Smooth muscle cell (in vitro differentiated cells): Measurements from ENCODE around the gene EPHA6. TPM values are rescaled to one million over a fixed set of nuclear protein-coding genes. Genes with fewer than 3 reads are reported as not detected.
A peak's percentile ranks its signal among the peaks of the same experiment; 100 is the strongest.

Experiments used
- DNase-seq: peaks from one replicate; lab custom pipeline; 2025; ENCODE audit not compliant: unreplicated experiment; lab: John Stamatoyannopoulos, UW
- H2AFZ ChIP-seq: fragments of 200-600 bp; sonication (generic); 2 replicates; pipeline ENCODE4 v1.6.0; 2016; ENCODE audit warnings: antibody characterized with exemption, low read depth, mild to moderate bottlenecking
- H3F3A ChIP-seq: fragments of 200-600 bp; sonication (generic); 2 replicates; pipeline ENCODE4 v1.6.0; 2017; ENCODE audit warnings: antibody characterized with exemption, low read depth
- H3K27ac ChIP-seq: fragments of 200-600 bp; sonication (generic); 2 replicates; pipeline ENCODE4 v1.5.1; 2016; ENCODE audit warnings: low read depth, mild to moderate bottlenecking
- H3K27me3 ChIP-seq: fragments of 200-600 bp; sonication (generic); 2 replicates; pipeline ENCODE4 v1.6.1; 2016; ENCODE audit warnings: low read depth, mild to moderate bottlenecking
- H3K36me3 ChIP-seq: fragments of 200-600 bp; sonication (generic); 2 replicates; pipeline ENCODE4 v1.5.1; 2016; ENCODE audit warnings: low read depth
- H3K4me1 ChIP-seq: fragments of 200-600 bp; sonication (generic); 2 replicates; pipeline ENCODE4 v1.5.1; 2016; ENCODE audit warnings: low read depth
- H3K4me2 ChIP-seq: fragments of 200-600 bp; sonication (generic); 2 replicates; pipeline ENCODE4 v1.6.0; 2016; ENCODE audit warnings: mild to moderate bottlenecking
- H3K4me3 ChIP-seq: fragments of 200-600 bp; sonication (generic); 2 replicates; pipeline ENCODE4 v1.5.1; 2016; ENCODE audit warnings: mild to moderate bottlenecking
- H3K79me2 ChIP-seq: fragments of 200-600 bp; sonication (generic); 2 replicates; pipeline ENCODE4 v1.6.0; 2016; ENCODE audit warnings: low read depth, mild to moderate bottlenecking
- H3K9ac ChIP-seq: fragments of 200-600 bp; sonication (generic); 2 replicates; pipeline ENCODE4 v1.6.0; 2016; ENCODE audit warnings: low read depth
- H3K9me3 ChIP-seq: fragments of 200-600 bp; sonication (generic); replicated peaks from 2 replicates; pipeline ENCODE4 v1.5.1; 2016; ENCODE audit warnings: low read depth
- H4K20me1 ChIP-seq: fragments of 200-600 bp; sonication (generic); 2 replicates; pipeline ENCODE4 v1.6.0; 2016; ENCODE audit warnings: low read depth
- WGBS: methylation state at CpG from one replicate; pipeline ENCODE4 v1.1.7; 2016; ENCODE audit warnings: low lambda C conversion rate; 5-methylcytosine and 5-hydroxymethylcytosine counted together
- polyA plus RNA-seq: library from polyadenylated mRNA; unstranded; fragments of >200 nt; fragmentation: Nextera tagmentation; extraction: Ambion mirVana; gene quantifications from 2 replicates; pipeline ENCODE4 v1.2.1, GENCODE V29; 2016
- total RNA-seq: library from RNA; depleted of rRNA; stranded (reverse); fragments of >200 nt; gene quantifications from 2 replicates; pipeline ENCODE4 v1.2.3, GENCODE V29; 2014
- TF ChIP-seq, protein P1 (sequence below): fragments of 200-600 bp; sonication (generic); IDR thresholded peaks from 2 replicates; pipeline ENCODE4 v1.5.1; 2017; ENCODE audit warnings: borderline replicate concordance, mild to moderate bottlenecking, antibody characterized with exemption; ENCODE audit not compliant: insufficient read depth, poor library complexity, severe bottlenecking

The EPHA6 gene
- total and polyA plus RNA-seq, 2 experiments from 2014 or later = 0.36 to 0.51 TPM

DNA sequence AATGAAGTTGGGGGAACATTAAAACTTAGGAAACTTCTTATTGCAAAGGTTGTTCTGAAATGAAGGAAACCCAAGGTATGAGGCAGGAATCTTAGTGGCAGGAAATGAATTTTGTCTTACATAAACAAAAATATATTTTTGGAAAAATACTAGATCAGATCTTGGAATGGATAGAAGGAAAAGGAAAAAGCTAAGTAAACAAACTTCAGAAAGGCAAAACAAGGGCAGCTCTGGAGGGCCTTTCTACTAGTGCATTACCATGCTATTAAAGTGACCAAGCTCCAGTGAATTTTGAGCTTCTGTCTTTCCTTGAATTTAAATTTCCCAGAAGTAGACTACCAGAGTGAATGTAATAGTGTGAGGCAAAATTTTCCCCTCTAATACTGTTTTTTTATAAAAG is 963.8 kb downstream of the EPHA6 start:
- no peaks in the 10 kb centered on the region for H4K20me1 ChIP-seq
- TF ChIP-seq, protein P1, sequence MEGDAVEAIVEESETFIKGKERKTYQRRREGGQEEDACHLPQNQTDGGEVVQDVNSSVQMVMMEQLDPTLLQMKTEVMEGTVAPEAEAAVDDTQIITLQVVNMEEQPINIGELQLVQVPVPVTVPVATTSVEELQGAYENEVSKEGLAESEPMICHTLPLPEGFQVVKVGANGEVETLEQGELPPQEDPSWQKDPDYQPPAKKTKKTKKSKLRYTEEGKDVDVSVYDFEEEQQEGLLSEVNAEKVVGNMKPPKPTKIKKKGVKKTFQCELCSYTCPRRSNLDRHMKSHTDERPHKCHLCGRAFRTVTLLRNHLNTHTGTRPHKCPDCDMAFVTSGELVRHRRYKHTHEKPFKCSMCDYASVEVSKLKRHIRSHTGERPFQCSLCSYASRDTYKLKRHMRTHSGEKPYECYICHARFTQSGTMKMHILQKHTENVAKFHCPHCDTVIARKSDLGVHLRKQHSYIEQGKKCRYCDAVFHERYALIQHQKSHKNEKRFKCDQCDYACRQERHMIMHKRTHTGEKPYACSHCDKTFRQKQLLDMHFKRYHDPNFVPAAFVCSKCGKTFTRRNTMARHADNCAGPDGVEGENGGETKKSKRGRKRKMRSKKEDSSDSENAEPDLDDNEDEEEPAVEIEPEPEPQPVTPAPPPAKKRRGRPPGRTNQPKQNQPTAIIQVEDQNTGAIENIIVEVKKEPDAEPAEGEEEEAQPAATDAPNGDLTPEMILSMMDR = no peak
- no peak for DNase-seq
- H3K4me1 ChIP-seq = no peaks in the 10 kb centered on the region
- no peak overlapping the region for H2AFZ ChIP-seq
- no peaks in the 10 kb centered on the region for H3K27me3 ChIP-seq
- peaks cover 3% of the 10 kb centered on the region for H3K79me2 ChIP-seq
- H3K36me3 ChIP-seq = no peaks in the 10 kb centered on the region
- no peak overlapping the region for H3K4me3 ChIP-seq
- H3K27ac ChIP-seq = no peak overlapping the region
- H3K4me2 ChIP-seq = no peak overlapping the region
- H3K9ac ChIP-seq = no peak overlapping the region
- no peaks in the 10 kb centered on the region for H3F3A ChIP-seq
- H3K9me3 ChIP-seq = no peaks in the 10 kb centered on the region

DNA sequence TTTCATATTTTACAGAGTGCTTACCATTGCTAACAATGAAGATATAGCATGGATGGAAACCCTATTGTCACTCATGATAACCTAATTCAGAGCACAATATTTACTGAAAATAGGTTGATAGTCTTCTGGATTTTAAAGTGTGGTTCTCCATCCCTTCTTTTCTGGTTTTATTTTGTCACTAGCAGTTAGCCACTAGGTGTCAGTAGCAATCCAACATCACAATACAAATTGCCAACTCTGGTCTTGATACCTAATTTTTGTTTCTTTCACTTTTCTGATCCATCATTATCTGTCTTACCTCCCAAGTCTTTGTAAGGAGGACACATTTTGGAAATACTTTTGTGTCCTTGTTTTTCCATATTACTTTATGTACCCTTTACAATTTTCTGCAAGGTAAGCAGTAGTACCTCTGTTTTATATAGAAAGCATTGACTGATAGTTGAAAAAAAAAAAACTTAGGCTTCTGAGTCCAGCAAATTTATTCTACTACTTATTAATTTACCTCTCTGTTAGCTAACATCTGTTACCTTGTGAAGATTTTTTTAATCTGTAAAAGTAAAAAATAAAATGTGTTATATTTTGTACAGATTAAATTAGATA is 979.1 kb downstream of the EPHA6 start:
- Histone ChIP-seq H4K20me1 (no peaks in the 10 kb centered on the region), H3K79me2 (no peaks in the 10 kb centered on the region), H3K36me3 (no peaks in the 10 kb centered on the region), H2AFZ (no peak overlapping the region), H3K4me1 (no peaks in the 10 kb centered on the region), H3K27me3 (no peaks in the 10 kb centered on the region), H3K27ac (no peak overlapping the region), H3K4me3 (no peak overlapping the region), H3K4me2 (no peak overlapping the region), H3F3A (no peaks in the 10 kb centered on the region), H3K9ac (no peak overlapping the region), H3K9me3 (no peaks in the 10 kb centered on the region)
- DNase-seq = no peak
- TF ChIP-seq, protein P1 = peak; percentile 71

DNA sequence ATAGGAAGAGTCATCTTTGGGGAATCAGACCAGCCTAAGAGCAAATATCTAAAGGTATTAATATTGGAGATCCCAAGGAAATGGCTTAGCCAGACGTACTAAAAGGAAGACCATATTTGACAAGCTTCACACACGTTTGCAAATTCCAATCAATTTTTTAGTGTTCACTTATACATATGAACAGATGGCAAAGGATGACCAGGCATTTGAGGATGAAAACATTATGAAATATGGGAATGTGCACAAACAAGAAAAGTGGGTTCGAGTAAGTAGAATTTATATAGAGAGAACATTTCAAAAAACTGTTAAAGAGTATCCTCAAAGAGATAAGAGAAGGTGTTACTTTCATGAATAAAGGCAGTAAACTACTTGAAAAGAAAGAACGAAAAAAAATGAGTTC is 981.6 kb downstream of the EPHA6 start:
- Histone ChIP-seq H3K4me2 (no peak overlapping the region), H3K9me3 (no peaks in the 10 kb centered on the region), H3F3A (no peaks in the 10 kb centered on the region), H3K27me3 (no peaks in the 10 kb centered on the region), H3K36me3 (no peaks in the 10 kb centered on the region), H4K20me1 (no peaks in the 10 kb centered on the region), H3K4me1 (no peaks in the 10 kb centered on the region), H3K4me3 (no peak overlapping the region), H3K9ac (no peak overlapping the region), H3K79me2 (no peaks in the 10 kb centered on the region), H2AFZ (no peak overlapping the region), H3K27ac (no peak overlapping the region)
- no peak for DNase-seq
- WGBS = 92% methylated on average over 4 of the region's 4 CpGs
- TF ChIP-seq, protein P1 = no peak
